ENCODE results near the gene PDLIM1.

Gene PDLIM1

GRCh38 chr10:95265572-95265971 lies 25.2 kb downstream of the PDLIM1 start:
- DNase-seq (ENCODE audit: low read depth in 2 of 2) = no peak

- DNase-seq (ENCODE audit: low read depth in 2 of 2) = no peak
Observed at GRCh38 chr10:95264227-95265051, 26.4 kb downstream of the PDLIM1 start.

- no peak for DNase-seq (ENCODE audit: low read depth in 2 of 2)
Observed at GRCh38 chr10:95263864-95264226, 27.0 kb downstream of the PDLIM1 start.

- no peak for DNase-seq (ENCODE audit: low read depth in 2 of 2)
Observed at GRCh38 chr10:95262763-95263518, 27.9 kb downstream of the PDLIM1 start.

GRCh38 chr10:95261926-95262325 lies 28.9 kb downstream of the PDLIM1 start:
- no peak for DNase-seq (ENCODE audit: low read depth in 2 of 2)

- no peak for DNase-seq (ENCODE audit: low read depth in 2 of 2)
Observed at GRCh38 chr10:95260909-95261552, 29.8 kb downstream of the PDLIM1 start.

GRCh38 chr10:95260397-95260881 lies 30.4 kb downstream of the PDLIM1 start:
- DNase-seq (ENCODE audit: low read depth in 2 of 2) = no peak

- no peak for DNase-seq (ENCODE audit: low read depth in 2 of 2)
Observed at GRCh38 chr10:95257849-95258248, 33.0 kb downstream of the PDLIM1 start.

- no peak for DNase-seq (ENCODE audit: low read depth in 2 of 2)
Observed at GRCh38 chr10:95256268-95256667, 34.5 kb downstream of the PDLIM1 start.

GRCh38 chr10:95254629-95255028 lies 36.2 kb downstream of the PDLIM1 start:
- no peak for DNase-seq (ENCODE audit: low read depth in 2 of 2)

- DNase-seq (ENCODE audit: low read depth in 2 of 2) = no peak
Observed at GRCh38 chr10:95253686-95254085, 37.1 kb downstream of the PDLIM1 start.

GRCh38 chr10:95253007-95253406 lies 37.8 kb downstream of the PDLIM1 start:
- DNase-seq (ENCODE audit: low read depth in 2 of 2) = no peak

GRCh38 chr10:95250856-95251255 lies 39.9 kb downstream of the PDLIM1 start:
- DNase-seq (ENCODE audit: low read depth in 2 of 2) = no peak

- DNase-seq (ENCODE audit: low read depth in 2 of 2) = no peak
Observed at GRCh38 chr10:95249467-95249866, 41.3 kb downstream of the PDLIM1 start.

- DNase-seq (ENCODE audit: low read depth in 2 of 2) = no peak
Observed at GRCh38 chr10:95248989-95249388, 41.8 kb downstream of the PDLIM1 start.

GRCh38 chr10:95247881-95248583 lies 42.8 kb downstream of the PDLIM1 start:
- no peak for DNase-seq (ENCODE audit: low read depth in 2 of 2)

- peak; percentile 83 to 85 for DNase-seq (ENCODE audit: low read depth in 2 of 2)
Observed at GRCh38 chr10:95247200-95247880, 43.5 kb downstream of the PDLIM1 start.

GRCh38 chr10:95246582-95247051 lies 44.2 kb downstream of the PDLIM1 start:
- DNase-seq (ENCODE audit: low read depth in 2 of 2) = no peak

GRCh38 chr10:95245425-95246055 lies 45.3 kb downstream of the PDLIM1 start:
- DNase-seq (ENCODE audit: low read depth in 2 of 2) = no peak

GRCh38 chr10:95244152-95244551 lies 46.7 kb downstream of the PDLIM1 start:
- DNase-seq (ENCODE audit: low read depth in 2 of 2) = no peak

- DNase-seq (ENCODE audit: low read depth in 2 of 2) = no peak
Observed at GRCh38 chr10:95243318-95243617, 47.5 kb downstream of the PDLIM1 start.

All from fibroblast of skin of left biceps (primary cell).